MM.1S (cell line): ENCODE data around the gene INPP5J.

Experiments
- EZH2phosphoT487 ChIP-seq: fragments of 300-600 bp; sonication (generic); IDR thresholded peaks from 2 replicates; pipeline ENCODE4 v1.6.1; 2018; ENCODE audit warnings: antibody characterized with exemption, low read length
- TF ChIP-seq, protein P1 (sequence below): fragments of 300-600 bp; sonication (generic); IDR thresholded peaks from 2 replicates; pipeline ENCODE4 v1.5.1; 2016; ENCODE audit warnings: antibody characterized with exemption, low read length, mixed read lengths

- TF ChIP-seq, protein P1, sequence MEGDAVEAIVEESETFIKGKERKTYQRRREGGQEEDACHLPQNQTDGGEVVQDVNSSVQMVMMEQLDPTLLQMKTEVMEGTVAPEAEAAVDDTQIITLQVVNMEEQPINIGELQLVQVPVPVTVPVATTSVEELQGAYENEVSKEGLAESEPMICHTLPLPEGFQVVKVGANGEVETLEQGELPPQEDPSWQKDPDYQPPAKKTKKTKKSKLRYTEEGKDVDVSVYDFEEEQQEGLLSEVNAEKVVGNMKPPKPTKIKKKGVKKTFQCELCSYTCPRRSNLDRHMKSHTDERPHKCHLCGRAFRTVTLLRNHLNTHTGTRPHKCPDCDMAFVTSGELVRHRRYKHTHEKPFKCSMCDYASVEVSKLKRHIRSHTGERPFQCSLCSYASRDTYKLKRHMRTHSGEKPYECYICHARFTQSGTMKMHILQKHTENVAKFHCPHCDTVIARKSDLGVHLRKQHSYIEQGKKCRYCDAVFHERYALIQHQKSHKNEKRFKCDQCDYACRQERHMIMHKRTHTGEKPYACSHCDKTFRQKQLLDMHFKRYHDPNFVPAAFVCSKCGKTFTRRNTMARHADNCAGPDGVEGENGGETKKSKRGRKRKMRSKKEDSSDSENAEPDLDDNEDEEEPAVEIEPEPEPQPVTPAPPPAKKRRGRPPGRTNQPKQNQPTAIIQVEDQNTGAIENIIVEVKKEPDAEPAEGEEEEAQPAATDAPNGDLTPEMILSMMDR, result no peak
- no peak for TF ChIP-seq EZH2phosphoT487
These were observed 8.1 kb downstream of the INPP5J start for GRCh38 chr22:31130873-31131272.
